C4-2B (cell line): ENCODE results near the gene LRRC10B.

Source experiments
- ZFX ChIP-seq: fragments of 450-650 bp; IDR thresholded peaks from 2 replicates; pipeline ENCODE4 v1.6.1; 2017
- TF ChIP-seq, protein P1 (sequence below): fragments of 450-650 bp; conservative IDR thresholded peaks from 2 replicates; pipeline ENCODE4 v1.5.1; 2017; ENCODE audit warnings: mild to moderate bottlenecking

DNA sequence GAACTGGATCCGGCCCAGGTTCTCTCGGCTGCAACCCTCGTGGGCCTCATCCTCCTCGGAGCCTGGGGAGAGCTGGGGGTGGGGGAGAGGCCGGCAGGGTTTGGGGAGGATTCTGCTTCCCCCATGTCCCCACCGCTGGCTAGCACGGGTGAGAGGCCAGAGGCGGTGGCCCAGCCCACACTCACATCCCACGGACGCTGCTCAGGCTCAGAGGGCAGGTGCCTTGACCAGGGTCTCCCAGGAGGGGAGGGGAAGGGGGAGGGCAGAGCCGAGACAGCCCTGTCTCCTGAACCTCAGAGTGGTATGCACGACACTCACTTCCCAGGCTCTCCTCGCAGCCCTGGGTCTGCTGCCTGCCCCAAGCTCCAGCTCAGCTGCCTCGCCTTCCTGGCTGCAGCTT, 19.6 kb downstream of the LRRC10B start:
- TF ChIP-seq, protein P1, sequence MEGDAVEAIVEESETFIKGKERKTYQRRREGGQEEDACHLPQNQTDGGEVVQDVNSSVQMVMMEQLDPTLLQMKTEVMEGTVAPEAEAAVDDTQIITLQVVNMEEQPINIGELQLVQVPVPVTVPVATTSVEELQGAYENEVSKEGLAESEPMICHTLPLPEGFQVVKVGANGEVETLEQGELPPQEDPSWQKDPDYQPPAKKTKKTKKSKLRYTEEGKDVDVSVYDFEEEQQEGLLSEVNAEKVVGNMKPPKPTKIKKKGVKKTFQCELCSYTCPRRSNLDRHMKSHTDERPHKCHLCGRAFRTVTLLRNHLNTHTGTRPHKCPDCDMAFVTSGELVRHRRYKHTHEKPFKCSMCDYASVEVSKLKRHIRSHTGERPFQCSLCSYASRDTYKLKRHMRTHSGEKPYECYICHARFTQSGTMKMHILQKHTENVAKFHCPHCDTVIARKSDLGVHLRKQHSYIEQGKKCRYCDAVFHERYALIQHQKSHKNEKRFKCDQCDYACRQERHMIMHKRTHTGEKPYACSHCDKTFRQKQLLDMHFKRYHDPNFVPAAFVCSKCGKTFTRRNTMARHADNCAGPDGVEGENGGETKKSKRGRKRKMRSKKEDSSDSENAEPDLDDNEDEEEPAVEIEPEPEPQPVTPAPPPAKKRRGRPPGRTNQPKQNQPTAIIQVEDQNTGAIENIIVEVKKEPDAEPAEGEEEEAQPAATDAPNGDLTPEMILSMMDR = no peak
- no peak for TF ChIP-seq ZFX
